ENCODE measurements around the gene SORCS3.

SORCS3 gene

GRCh38 chr10:104646146-104646545, 5.1 kb downstream of the SORCS3 start:
- TF ChIP-seq, protein P1, sequence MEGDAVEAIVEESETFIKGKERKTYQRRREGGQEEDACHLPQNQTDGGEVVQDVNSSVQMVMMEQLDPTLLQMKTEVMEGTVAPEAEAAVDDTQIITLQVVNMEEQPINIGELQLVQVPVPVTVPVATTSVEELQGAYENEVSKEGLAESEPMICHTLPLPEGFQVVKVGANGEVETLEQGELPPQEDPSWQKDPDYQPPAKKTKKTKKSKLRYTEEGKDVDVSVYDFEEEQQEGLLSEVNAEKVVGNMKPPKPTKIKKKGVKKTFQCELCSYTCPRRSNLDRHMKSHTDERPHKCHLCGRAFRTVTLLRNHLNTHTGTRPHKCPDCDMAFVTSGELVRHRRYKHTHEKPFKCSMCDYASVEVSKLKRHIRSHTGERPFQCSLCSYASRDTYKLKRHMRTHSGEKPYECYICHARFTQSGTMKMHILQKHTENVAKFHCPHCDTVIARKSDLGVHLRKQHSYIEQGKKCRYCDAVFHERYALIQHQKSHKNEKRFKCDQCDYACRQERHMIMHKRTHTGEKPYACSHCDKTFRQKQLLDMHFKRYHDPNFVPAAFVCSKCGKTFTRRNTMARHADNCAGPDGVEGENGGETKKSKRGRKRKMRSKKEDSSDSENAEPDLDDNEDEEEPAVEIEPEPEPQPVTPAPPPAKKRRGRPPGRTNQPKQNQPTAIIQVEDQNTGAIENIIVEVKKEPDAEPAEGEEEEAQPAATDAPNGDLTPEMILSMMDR (IDR thresholded peaks at IDR 0.05; ENCODE audit: low read length, missing control alignments), result no peak
- no peak overlapping the region for H3K4me3 ChIP-seq (replicated peaks; ENCODE audit: low read depth, low read length)
- DNase-seq (ENCODE audit: low read depth), result no peak

DNA sequence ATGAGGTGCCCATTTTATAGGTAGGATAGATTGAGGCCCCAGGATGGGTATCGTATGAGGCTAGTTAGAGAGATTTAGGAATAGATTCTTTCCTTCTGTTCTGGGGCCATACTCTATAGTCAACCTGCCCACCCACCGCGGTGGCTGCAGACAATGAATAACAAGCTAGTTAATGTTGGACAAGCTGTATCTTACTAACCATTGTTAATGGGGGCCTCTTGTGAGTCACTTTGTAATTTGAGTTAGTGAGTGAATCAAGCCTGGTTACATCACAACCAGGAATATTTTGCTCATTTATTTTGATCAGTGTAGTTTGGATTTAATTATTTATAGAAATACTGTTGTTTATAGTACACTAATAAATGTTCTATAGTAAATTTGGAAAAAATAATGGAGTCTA, 7.3 kb downstream of the SORCS3 start:
- TF ChIP-seq, protein P1 (IDR thresholded peaks at IDR 0.05; ENCODE audit: low read length, missing control alignments), result no peak
- no peak overlapping the region for H3K4me3 ChIP-seq (replicated peaks; ENCODE audit: low read depth, low read length)
- DNase-seq (ENCODE audit: low read depth), result no peak

- H3K4me3 ChIP-seq (replicated peaks; ENCODE audit: low read depth, low read length), result no peak overlapping the region
- TF ChIP-seq, protein P1 (IDR thresholded peaks at IDR 0.05; ENCODE audit: low read length, missing control alignments), result no peak
- DNase-seq (ENCODE audit: low read depth), result no peak
Measured at GRCh38 chr10:104650072-104650471, 9.0 kb downstream of the SORCS3 start.

- no peak for DNase-seq (ENCODE audit: low read depth)
- no peak overlapping the region for H3K4me3 ChIP-seq (replicated peaks; ENCODE audit: low read depth, low read length)
- TF ChIP-seq, protein P1 (IDR thresholded peaks at IDR 0.05; ENCODE audit: low read length, missing control alignments), result no peak
Measured at GRCh38 chr10:104650635-104651331, 9.7 kb downstream of the SORCS3 start.

DNA sequence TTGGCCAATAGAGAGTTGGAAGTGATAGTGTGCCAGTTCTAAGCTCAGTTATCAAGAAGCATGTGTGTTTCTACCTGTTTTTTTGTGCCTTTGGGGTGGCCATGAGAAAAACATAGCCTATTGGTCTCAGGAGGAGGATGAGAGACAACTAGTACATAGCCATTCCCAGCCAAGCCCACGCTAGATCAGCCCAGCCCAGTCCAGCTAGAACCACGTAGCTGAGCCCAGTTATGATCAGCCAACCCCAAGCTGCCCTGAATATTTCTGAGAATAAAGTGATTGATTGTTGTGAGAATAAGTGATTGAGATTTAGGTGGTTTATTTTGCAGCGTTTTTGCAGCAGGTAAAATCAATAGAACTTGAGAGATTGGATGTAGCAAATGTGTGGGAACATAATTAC, 15.9 kb downstream of the SORCS3 start:
- TF ChIP-seq, protein P1 (IDR thresholded peaks at IDR 0.05; ENCODE audit: low read length, missing control alignments), result no peak
- DNase-seq (ENCODE audit: low read depth), result no peak
- no peak overlapping the region for H3K4me3 ChIP-seq (replicated peaks; ENCODE audit: low read depth, low read length)

GRCh38 chr10:104657457-104657856, 16.4 kb downstream of the SORCS3 start:
- H3K4me3 ChIP-seq (replicated peaks; ENCODE audit: low read depth, low read length), result no peak overlapping the region
- DNase-seq (ENCODE audit: low read depth), result no peak
- TF ChIP-seq, protein P1 (IDR thresholded peaks at IDR 0.05; ENCODE audit: low read length, missing control alignments), result no peak

DNA sequence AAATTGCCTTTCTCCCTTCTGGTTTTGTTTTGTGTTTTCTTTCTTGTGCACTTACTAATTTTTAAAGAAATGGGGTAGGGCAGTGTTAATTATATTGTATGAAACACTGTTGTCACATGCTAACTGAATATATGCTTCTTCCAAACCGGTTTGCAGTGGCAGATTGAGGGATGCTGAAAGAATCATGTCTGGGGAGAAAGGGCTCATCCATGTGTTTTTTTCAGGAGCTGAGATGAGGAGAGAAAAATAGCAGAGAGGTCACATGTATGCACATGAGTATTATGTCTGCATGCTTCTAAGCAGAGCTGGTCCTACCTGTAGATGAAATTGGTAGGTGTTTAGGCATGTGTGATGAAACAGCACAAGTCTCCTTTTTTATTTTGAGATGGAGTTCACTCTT, 17.0 kb downstream of the SORCS3 start:
- no peak overlapping the region for H3K4me3 ChIP-seq (replicated peaks; ENCODE audit: low read depth, low read length)
- TF ChIP-seq, protein P1 (IDR thresholded peaks at IDR 0.05; ENCODE audit: low read length, missing control alignments), result no peak
- DNase-seq (ENCODE audit: low read depth), result no peak
